Loucy (cell line): ENCODE results near the gene FANCC.
"Not testable (repeated sequence)": the region's sequence is repeated elsewhere in the genome, so short reads cannot be mapped to it uniquely, and the experiment has no call there.

ENCODE experiments used
- H2AFZ ChIP-seq: fragments of 200-600 bp; sonication (generic); 2 replicates; pipeline ENCODE4 v1.6.0; 2016; ENCODE audit warnings: antibody characterized with exemption, mild to moderate bottlenecking, low read length, moderate library complexity
- H3F3A ChIP-seq: fragments of 200-600 bp; 2 replicates; pipeline ENCODE4 v1.6.0; 2016; ENCODE audit warnings: antibody characterized with exemption, low read depth, mild to moderate bottlenecking
- H3K27me3 ChIP-seq: fragments of 200-600 bp; sonication (generic); 2 replicates; pipeline ENCODE4 v1.6.1; 2014; ENCODE audit warnings: low read length, mild to moderate bottlenecking; ENCODE audit not compliant: insufficient read depth, poor library complexity, severe bottlenecking
- H3K36me3 ChIP-seq: fragments of 200-600 bp; sonication (generic); 2 replicates; pipeline ENCODE4 v1.6.1; 2016; ENCODE audit warnings: low read length; ENCODE audit not compliant: insufficient read depth
- H3K4me1 ChIP-seq: fragments of 200-600 bp; sonication (generic); 2 replicates; pipeline ENCODE4 v1.5.1; 2014; ENCODE audit warnings: low read length, mild to moderate bottlenecking; ENCODE audit not compliant: insufficient read depth, poor library complexity, severe bottlenecking
- H3K4me2 ChIP-seq: fragments of 200-600 bp; sonication (generic); 2 replicates; pipeline ENCODE4 v1.6.0; 2014; ENCODE audit warnings: antibody characterized with exemption, low read length, low read depth, mild to moderate bottlenecking; ENCODE audit not compliant: poor library complexity, severe bottlenecking
- H3K4me3 ChIP-seq: fragments of 200-600 bp; sonication (generic); 2 replicates; pipeline ENCODE4 v1.5.1; 2014; ENCODE audit warnings: low read length, mild to moderate bottlenecking, mixed read lengths; ENCODE audit not compliant: poor library complexity, severe bottlenecking
- H3K79me2 ChIP-seq: fragments of 200-600 bp; sonication (generic); 2 replicates; pipeline ENCODE4 v1.6.1; 2014; ENCODE audit warnings: low read length; ENCODE audit not compliant: insufficient read depth
- H3K9ac ChIP-seq: fragments of 200-600 bp; sonication (generic); 2 replicates; pipeline ENCODE4 v1.6.0; 2014; ENCODE audit warnings: mild to moderate bottlenecking, low read depth, low read length, moderate library complexity; ENCODE audit not compliant: poor library complexity, severe bottlenecking
- H3K9me2 ChIP-seq: fragments of 200-600 bp; sonication (generic); replicated peaks from 2 replicates; pipeline ENCODE4 v1.6.1; 2016; ENCODE audit warnings: low read depth, low read length, mixed read lengths
- H3K9me3 ChIP-seq: fragments of 200-600 bp; sonication (generic); 2 replicates; pipeline ENCODE4 v1.6.1; 2014; ENCODE audit warnings: mild to moderate bottlenecking, antibody characterized with exemption, low read length, low read depth; ENCODE audit not compliant: insufficient read depth
- H4K20me1 ChIP-seq: fragments of 200-600 bp; sonication (generic); 2 replicates; pipeline ENCODE4 v1.6.0; 2014; ENCODE audit warnings: antibody characterized with exemption, low read length, mild to moderate bottlenecking; ENCODE audit not compliant: insufficient read depth, poor library complexity, severe bottlenecking
- EZH2phosphoT487 ChIP-seq: fragments of 200-600 bp; IDR thresholded peaks from 2 replicates; pipeline ENCODE4 v1.6.1; 2018; ENCODE audit warnings: antibody characterized with exemption, mild to moderate bottlenecking, moderate library complexity, borderline replicate concordance
- TF ChIP-seq, protein P1 (sequence below): fragments of 200-600 bp; sonication (generic); conservative IDR thresholded peaks from 2 replicates; pipeline ENCODE4 v1.5.1; 2014; ENCODE audit warnings: mild to moderate bottlenecking, antibody characterized with exemption, low read length

FANCC gene

DNA sequence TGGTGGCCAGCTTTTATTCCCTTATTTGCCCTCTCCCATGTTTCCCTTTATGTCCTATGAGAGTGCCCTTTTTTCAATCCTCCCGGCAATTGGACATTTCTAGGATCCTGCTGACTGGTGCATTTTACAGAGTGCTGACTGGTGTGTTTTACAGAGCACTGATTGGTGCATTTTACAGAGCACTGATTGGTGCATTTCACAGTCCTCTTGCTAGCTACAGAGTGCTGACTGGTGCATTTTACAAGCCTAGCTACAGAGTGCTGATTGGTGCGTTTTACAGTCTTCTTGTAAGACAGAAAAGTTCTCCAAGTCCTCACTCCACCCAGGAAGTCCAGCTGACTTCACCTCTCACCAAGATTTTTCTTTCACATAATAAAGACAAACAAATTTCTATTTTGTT, 15.4 kb upstream of the FANCC start:
- H3K79me2 ChIP-seq = no peaks in the 10 kb centered on the region
- H3K9me3 ChIP-seq = peaks cover 17% of the 10 kb centered on the region; the same call in 1 of the 2 replicates
- no peaks in the 10 kb centered on the region for H3K9me2 ChIP-seq
- TF ChIP-seq EZH2phosphoT487 = no peak
- TF ChIP-seq, protein P1, sequence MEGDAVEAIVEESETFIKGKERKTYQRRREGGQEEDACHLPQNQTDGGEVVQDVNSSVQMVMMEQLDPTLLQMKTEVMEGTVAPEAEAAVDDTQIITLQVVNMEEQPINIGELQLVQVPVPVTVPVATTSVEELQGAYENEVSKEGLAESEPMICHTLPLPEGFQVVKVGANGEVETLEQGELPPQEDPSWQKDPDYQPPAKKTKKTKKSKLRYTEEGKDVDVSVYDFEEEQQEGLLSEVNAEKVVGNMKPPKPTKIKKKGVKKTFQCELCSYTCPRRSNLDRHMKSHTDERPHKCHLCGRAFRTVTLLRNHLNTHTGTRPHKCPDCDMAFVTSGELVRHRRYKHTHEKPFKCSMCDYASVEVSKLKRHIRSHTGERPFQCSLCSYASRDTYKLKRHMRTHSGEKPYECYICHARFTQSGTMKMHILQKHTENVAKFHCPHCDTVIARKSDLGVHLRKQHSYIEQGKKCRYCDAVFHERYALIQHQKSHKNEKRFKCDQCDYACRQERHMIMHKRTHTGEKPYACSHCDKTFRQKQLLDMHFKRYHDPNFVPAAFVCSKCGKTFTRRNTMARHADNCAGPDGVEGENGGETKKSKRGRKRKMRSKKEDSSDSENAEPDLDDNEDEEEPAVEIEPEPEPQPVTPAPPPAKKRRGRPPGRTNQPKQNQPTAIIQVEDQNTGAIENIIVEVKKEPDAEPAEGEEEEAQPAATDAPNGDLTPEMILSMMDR = no peak
- H3K4me1 ChIP-seq = no peaks in the 10 kb centered on the region
- no peaks in the 10 kb centered on the region for H4K20me1 ChIP-seq
- H3K4me2 ChIP-seq = no peak overlapping the region
- no peak overlapping the region for H2AFZ ChIP-seq
- H3F3A ChIP-seq = no peaks in the 10 kb centered on the region
- no peak overlapping the region for H3K9ac ChIP-seq
- no peaks in the 10 kb centered on the region for H3K36me3 ChIP-seq
- H3K27me3 ChIP-seq = no peaks in the 10 kb centered on the region
- no peak overlapping the region for H3K4me3 ChIP-seq

DNA sequence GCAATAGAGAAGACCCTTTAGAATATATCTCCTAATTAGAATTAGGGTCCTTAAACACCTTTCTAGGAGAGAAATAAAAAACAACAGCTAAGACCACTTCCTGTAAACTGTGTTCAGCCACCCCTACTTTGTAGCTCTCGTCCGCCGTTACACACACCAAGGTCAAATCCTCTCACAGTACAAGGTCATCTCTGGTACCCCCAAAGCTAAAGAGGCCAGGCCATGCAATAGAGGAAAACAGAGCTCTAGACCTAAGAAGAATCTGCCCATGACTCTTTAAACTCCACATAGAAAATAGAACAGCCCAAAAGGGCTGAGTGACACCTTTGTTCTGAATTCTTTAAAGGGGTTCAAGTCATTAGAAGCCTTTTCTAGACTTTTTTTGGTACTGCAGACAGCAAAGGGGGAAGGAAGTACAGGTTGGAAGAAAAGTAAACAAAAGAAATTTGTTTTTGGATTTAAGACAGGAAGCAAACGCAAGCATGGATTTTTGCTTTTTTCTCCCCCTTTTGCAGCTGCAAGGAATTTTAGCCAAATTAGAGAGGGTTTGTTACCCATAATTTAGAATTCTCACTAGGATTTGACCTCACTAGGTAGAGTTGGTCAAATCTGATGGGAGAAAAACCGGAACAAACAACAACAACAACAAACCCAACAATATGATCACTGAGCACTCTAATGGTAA, 13.4 kb upstream of the FANCC start:
- Histone ChIP-seq H3K36me3 (no peaks in the 10 kb centered on the region), H3F3A (no peaks in the 10 kb centered on the region), H3K4me1 (no peaks in the 10 kb centered on the region), H3K4me2 (no peak overlapping the region), H3K9me2 (no peaks in the 10 kb centered on the region), H3K79me2 (no peaks in the 10 kb centered on the region), H3K9ac (no peak overlapping the region), H3K9me3 (peaks cover 13% of the 10 kb centered on the region; the same call in 1 of the 2 replicates), H3K4me3 (no peak overlapping the region), H2AFZ (no peak overlapping the region), H3K27me3 (no peaks in the 10 kb centered on the region), H4K20me1 (no peaks in the 10 kb centered on the region)
- TF ChIP-seq EZH2phosphoT487 = no peak
- TF ChIP-seq, protein P1 = no peak

DNA sequence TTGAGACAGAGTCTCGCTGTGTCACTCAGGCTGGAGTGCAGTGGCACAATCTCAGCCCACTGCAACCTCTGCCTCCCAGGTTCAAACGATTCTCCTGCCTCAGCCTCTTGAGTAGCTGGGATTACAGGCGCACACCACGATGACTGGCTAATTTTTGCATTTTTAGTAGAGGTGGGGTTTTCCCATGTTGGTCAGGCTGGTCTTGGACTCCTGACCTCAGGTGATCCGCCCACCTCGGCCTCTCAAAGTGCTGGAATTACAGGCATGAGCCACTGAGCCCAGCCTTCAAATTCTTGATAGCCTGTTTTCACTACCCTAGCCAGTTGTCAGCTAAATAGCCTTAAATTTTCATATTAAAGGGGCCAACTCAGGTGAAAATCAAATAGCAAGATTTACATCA, 11.6 kb upstream of the FANCC start:
- H2AFZ ChIP-seq, H3K79me2 ChIP-seq, H3K9me2 ChIP-seq, H3K36me3 ChIP-seq, H3K9ac ChIP-seq, H3K4me1 ChIP-seq, H3K27me3 ChIP-seq, H3K4me2 ChIP-seq, H4K20me1 ChIP-seq, H3K4me3 ChIP-seq, H3F3A ChIP-seq: not testable (repeated sequence)
- peaks cover 16% of the 10 kb centered on the region; the same call in 1 of the 2 replicates for H3K9me3 ChIP-seq

DNA sequence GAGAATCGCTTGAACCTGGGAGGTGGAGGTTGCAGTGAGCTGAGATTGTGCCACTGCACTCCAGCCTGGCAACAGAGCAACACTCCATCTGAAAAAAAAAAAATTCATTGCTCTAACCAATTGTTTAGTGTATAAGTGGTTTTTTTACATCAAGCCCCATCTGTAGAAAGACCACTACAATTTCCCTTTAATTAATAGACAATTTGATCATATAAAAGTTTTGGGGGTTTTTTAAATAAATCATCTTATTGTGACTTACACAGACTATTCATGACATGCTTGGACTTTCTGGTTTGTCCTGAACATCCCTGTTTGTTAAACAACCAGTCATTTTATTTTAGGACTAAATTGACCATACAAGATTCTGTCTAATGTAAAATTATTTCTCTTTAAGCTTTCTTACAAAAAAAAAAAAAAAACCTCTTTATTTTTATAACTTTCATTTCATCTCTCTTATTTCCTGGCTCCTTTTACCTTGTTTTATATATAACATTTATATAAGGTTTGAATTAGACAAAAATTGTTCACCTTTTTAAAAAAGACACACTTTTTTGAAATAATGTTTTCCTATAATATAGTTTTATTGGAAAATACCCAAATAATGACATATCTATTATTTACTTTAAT, 9.8 kb upstream of the FANCC start:
- Histone ChIP-seq H3K36me3 (no peaks in the 10 kb centered on the region), H3K9me3 (peaks cover 16% of the 10 kb centered on the region; the same call in 1 of the 2 replicates), H3F3A (no peaks in the 10 kb centered on the region), H2AFZ (no peak overlapping the region), H4K20me1 (no peaks in the 10 kb centered on the region), H3K9me2 (no peaks in the 10 kb centered on the region), H3K9ac (no peak overlapping the region), H3K79me2 (no peaks in the 10 kb centered on the region), H3K4me1 (no peaks in the 10 kb centered on the region), H3K4me2 (no peak overlapping the region), H3K4me3 (no peak overlapping the region), H3K27me3 (no peaks in the 10 kb centered on the region)
- no peak for TF ChIP-seq EZH2phosphoT487
- TF ChIP-seq, protein P1 = no peak
